ENCODE results near the gene SH3BP1. TPM values are rescaled to one million over a fixed set of nuclear protein-coding genes. Genes with fewer than 3 reads are reported as not detected.
"Not testable (repeated sequence)": the region's sequence is repeated elsewhere in the genome, so short reads cannot be mapped to it uniquely, and the experiment has no call there.

Gene SH3BP1
- total RNA-seq, 8 experiments from 2014 or later, result 0.87 to 17.3 (median 3.3) TPM

GRCh38 chr22:37607010-37607934 lies 32.2 kb upstream of the SH3BP1 start:
- H3K4me3 ChIP-seq, result peak overlapping the region; percentile 47 to 93 (median 59)
- H3K4me1 ChIP-seq (replicated peaks in 1 of 2), result peaks cover 13 to 25% of the 10 kb centered on the region in 2 donors
- 0 to 14% (median 5%) methylated on average over 1 to 29 of the region's 44 CpGs for WGBS, 10 experiments
- in situ Hi-C loops (cut with MboI; ENCODE audit: low pct_unique_long_range_greater_than_20kb in 2 of 9, low sequenced_read_pairs in 9 of 9, unreplicated experiment in 9 of 9), result no loop called here
- ATAC-seq (replicated peaks in 6 of 8), result peak in 7 of 8 experiments; percentile 3 to 24 (median 16)
- H3K27ac ChIP-seq, result peak overlapping the region; percentile 96 to 97

GRCh38 chr22:37607935-37608476 lies 31.5 kb upstream of the SH3BP1 start:
- H3K27ac ChIP-seq, result peak overlapping the region; percentile 96 to 97
- peak in 7 of 8 experiments; percentile 0 to 9 (median 1) for ATAC-seq (replicated peaks in 6 of 8)
- H3K4me3 ChIP-seq, result peak overlapping the region; percentile 47 to 93 (median 59)
- in situ Hi-C loops (cut with MboI; ENCODE audit: low pct_unique_long_range_greater_than_20kb in 2 of 9, low sequenced_read_pairs in 9 of 9, unreplicated experiment in 9 of 9), result no loop called here
- H3K4me1 ChIP-seq (replicated peaks in 1 of 2), result peaks cover 13 to 25% of the 10 kb centered on the region in 2 donors
- WGBS, 10 experiments, result 0 to 20% (median 4%) methylated on average over 2 to 9 of the region's 17 CpGs; no CpG with 5 or more reads in 5 of the 10 experiments

- peak; percentile 72 to 89 (median 86) for ATAC-seq (replicated peaks in 6 of 8)
- WGBS, 10 experiments, result 0% methylated on average over 1 to 10 of the region's 82 CpGs; no CpG with 5 or more reads in 8 of the 10 experiments
- Histone ChIP-seq H3K27ac (peak within 1 kb of the TSS; percentile 96 to 97), H3K4me1 (replicated peaks in 1 of 2) (peaks cover 13 to 25% of the 10 kb centered on the region in 2 donors), H3K4me3 (peak within 1 kb of the TSS; percentile 47 to 93 (median 59))
- in situ Hi-C loops (cut with MboI; ENCODE audit: low pct_unique_long_range_greater_than_20kb in 2 of 9, low sequenced_read_pairs in 9 of 9, unreplicated experiment in 9 of 9), result no loop called here
Measured at GRCh38 chr22:37608477-37609239, 30.8 kb upstream of the SH3BP1 start, which contains the start of gene GGA1. Gene GGA1, plus strand, starts transcription at chr22:37608834. Its CDS starts 27 bp downstream, at chr22:37608861.

GRCh38 chr22:37609240-37610152 lies 30.0 kb upstream of the SH3BP1 start:
- peak in 3 of 8 experiments; percentile 3 to 4 (median 4) for ATAC-seq (replicated peaks in 6 of 8)
- in situ Hi-C loops (cut with MboI; ENCODE audit: low pct_unique_long_range_greater_than_20kb in 2 of 9, low sequenced_read_pairs in 9 of 9, unreplicated experiment in 9 of 9), result no loop called here
- Histone ChIP-seq H3K27ac (peak overlapping the region; percentile 96 to 97), H3K4me1 (replicated peaks in 1 of 2) (peaks cover 13 to 25% of the 10 kb centered on the region in 2 donors), H3K4me3 (peak overlapping the region; percentile 47 to 93 (median 59))
- 0 to 31% (median 2%) methylated on average over 2 to 13 of the region's 26 CpGs; no CpG with 5 or more reads in 3 of the 10 experiments for WGBS, 10 experiments

- Histone ChIP-seq H3K4me1 (replicated peaks in 1 of 2) (peaks cover 13 to 25% of the 10 kb centered on the region in 2 donors), H3K27ac (peak overlapping the region in 1 of 2 donors; percentile 96), H3K4me3 (peak overlapping the region; percentile 47 to 93 (median 59))
- WGBS, 10 experiments, result 50 to 80% (median 73%) methylated on average over 1 to 3 of the region's 3 CpGs; no CpG with 5 or more reads in 5 of the 10 experiments
- in situ Hi-C loops (cut with MboI; ENCODE audit: low pct_unique_long_range_greater_than_20kb in 2 of 9, low sequenced_read_pairs in 9 of 9, unreplicated experiment in 9 of 9); ATAC-seq (replicated peaks in 6 of 8): not testable (repeated sequence)
Measured at GRCh38 chr22:37610153-37610475, 29.4 kb upstream of the SH3BP1 start.

- 80 to 100% (median 96%) methylated on average over 1 to 9 of the region's 15 CpGs; no CpG with 5 or more reads in 3 of the 10 experiments for whole genome bisulfite sequencing, 10 experiments
- Histone ChIP-seq H3K27ac (no peak overlapping the region), H3K4me3 (peak overlapping the region in 2 of 5 donors; percentile 61 to 93), H3K4me1 (replicated peaks in 1 of 2) (peaks cover 13 to 25% of the 10 kb centered on the region in 2 donors)
- ATAC-seq (replicated peaks in 6 of 8), result no peak
- in situ Hi-C loops (cut with MboI; ENCODE audit: low pct_unique_long_range_greater_than_20kb in 2 of 9, low sequenced_read_pairs in 9 of 9, unreplicated experiment in 9 of 9), result no loop called here
Measured at GRCh38 chr22:37610480-37611129, 28.9 kb upstream of the SH3BP1 start.

GRCh38 chr22:37611207-37611606 lies 28.3 kb upstream of the SH3BP1 start:
- ATAC-seq (replicated peaks in 6 of 8), result no peak
- H3K4me1 ChIP-seq (replicated peaks in 1 of 2), result peaks cover 13 to 25% of the 10 kb centered on the region in 2 donors
- WGBS, 10 experiments, result 40 to 87% methylated on average over 1 to 3 of the region's 6 CpGs; no CpG with 5 or more reads in 8 of the 10 experiments
- H3K27ac ChIP-seq, result no peak overlapping the region
- in situ Hi-C loops (cut with MboI; ENCODE audit: low pct_unique_long_range_greater_than_20kb in 2 of 9, low sequenced_read_pairs in 9 of 9, unreplicated experiment in 9 of 9), result no loop called here
- no peak overlapping the region for H3K4me3 ChIP-seq

GRCh38 chr22:37616201-37617083 lies 23.0 kb upstream of the SH3BP1 start:
- in situ Hi-C loops (cut with MboI; ENCODE audit: low pct_unique_long_range_greater_than_20kb in 2 of 9, low sequenced_read_pairs in 9 of 9, unreplicated experiment in 9 of 9), result no loop called here
- H3K27ac ChIP-seq, result no peak overlapping the region
- ATAC-seq (replicated peaks in 6 of 8), result peak in 4 of 8 experiments; percentile 4 to 36 (median 10)
- H3K4me3 ChIP-seq, result no peak overlapping the region
- 75 to 100% (median 93%) methylated on average over 1 to 8 of the region's 27 CpGs; no CpG with 5 or more reads in 5 of the 10 experiments for WGBS, 10 experiments
- H3K4me1 ChIP-seq (replicated peaks in 1 of 2), result no peaks in the 10 kb centered on the region

- H3K4me1 ChIP-seq (replicated peaks in 1 of 2), result no peaks in the 10 kb centered on the region
- WGBS, 10 experiments, result 100% methylated on average over 1 of the region's 1 CpG; no CpG with 5 or more reads in 7 of the 10 experiments
- no peak for ATAC-seq (replicated peaks in 6 of 8)
- in situ Hi-C loops (cut with MboI; ENCODE audit: low pct_unique_long_range_greater_than_20kb in 2 of 9, low sequenced_read_pairs in 9 of 9, unreplicated experiment in 9 of 9), result no loop called here
- H3K27ac ChIP-seq, result no peak overlapping the region
- H3K4me3 ChIP-seq, result no peak overlapping the region
Measured at GRCh38 chr22:37617431-37617830, 22.0 kb upstream of the SH3BP1 start.

- in situ Hi-C loops (cut with MboI; ENCODE audit: low pct_unique_long_range_greater_than_20kb in 2 of 9, low sequenced_read_pairs in 9 of 9, unreplicated experiment in 9 of 9), result no loop called here
- ATAC-seq (replicated peaks in 6 of 8), result no peak
- H3K4me3 ChIP-seq, result no peak overlapping the region
- H3K4me1 ChIP-seq (replicated peaks in 1 of 2), result no peaks in the 10 kb centered on the region
- WGBS, 10 experiments, result 90 to 100% (median 100%) methylated on average over 1 to 3 of the region's 14 CpGs; no CpG with 5 or more reads in 4 of the 10 experiments
- no peak overlapping the region for H3K27ac ChIP-seq
Measured at GRCh38 chr22:37618072-37618656, 21.3 kb upstream of the SH3BP1 start.

Measured in motor neuron (in vitro differentiated cells).